Stomach smooth muscle (tissue), 2 donors: Measurements from ENCODE around the gene PCNX4.

Experiments used
- H3K27ac ChIP-seq: one replicate; pipeline ENCODE4 v1.7.0; 2013; ENCODE audit warnings: mild to moderate bottlenecking, low read length, inconsistent platforms
- H3K27me3 ChIP-seq, 2 donors: one replicate each; pipeline ENCODE4 v1.7.0; 2013; ENCODE audit warnings: low read length in 2 of 2; ENCODE audit not compliant: insufficient read depth in 2 of 2, control insufficient read depth in 1 of 2
- H3K36me3 ChIP-seq, 2 donors: one replicate each; pipeline ENCODE4 v1.7.0; 2013; ENCODE audit warnings: low read length in 2 of 2; ENCODE audit not compliant: control insufficient read depth in 2 of 2, insufficient read depth in 2 of 2
- H3K4me1 ChIP-seq: one replicate; pipeline ENCODE4 v1.7.0; 2013; ENCODE audit warnings: low read length; ENCODE audit not compliant: control insufficient read depth, insufficient read depth
- H3K4me3 ChIP-seq, 2 donors: one replicate each; pipeline ENCODE4 v1.7.0; 2013; ENCODE audit warnings: low read length in 2 of 2
- H3K9ac ChIP-seq, 2 donors: one replicate each; pipeline ENCODE4 v1.7.0; 2013; ENCODE audit warnings: low read length in 2 of 2, mild to moderate bottlenecking in 1 of 2
- H3K9me3 ChIP-seq, 2 donors: one replicate each; pipeline ENCODE4 v1.7.0; 2013; ENCODE audit warnings: low read length in 2 of 2; ENCODE audit not compliant: control insufficient read depth in 2 of 2
- donor health status: healthy.
- donor health status: Pancreatic carcinoma.

PCNX4 gene

GRCh38 chr14:60215520-60216420, 124.0 kb downstream of the PCNX4 start:
- no peaks in the 10 kb centered on the region for H3K27me3 ChIP-seq
- no peaks in the 10 kb centered on the region for H3K36me3 ChIP-seq
- H3K4me3 ChIP-seq = no peak overlapping the region
- H3K9ac ChIP-seq = peak overlapping the region in 1 of 2 donors; percentile 2
- H3K27ac ChIP-seq = peak overlapping the region; percentile 66
- no peaks in the 10 kb centered on the region for H3K9me3 ChIP-seq
- H3K4me1 ChIP-seq = peaks cover 34% of the 10 kb centered on the region

GRCh38 chr14:60217713-60218112, 126.0 kb downstream of the PCNX4 start:
- H3K4me3 ChIP-seq = no peak overlapping the region
- H3K9ac ChIP-seq = no peak overlapping the region
- H3K9me3 ChIP-seq = no peaks in the 10 kb centered on the region
- H3K27ac ChIP-seq = peak overlapping the region; percentile 66
- H3K36me3 ChIP-seq = no peaks in the 10 kb centered on the region
- peaks cover 35% of the 10 kb centered on the region for H3K4me1 ChIP-seq
- no peaks in the 10 kb centered on the region for H3K27me3 ChIP-seq
